Measurements from ENCODE around the gene OXA1L.

- TF ChIP-seq EZH2 (IDR thresholded peaks at IDR 0.05) (no peak), POLR2AphosphoS5 (IDR thresholded peaks at IDR 0.05; ENCODE audit: borderline replicate concordance, low read depth, low read length) (0 out of 2 replicates have a peak, but pooled peaks have one; percentile 1), FOXP2 (optimal IDR thresholded peaks at IDR 0.05; ENCODE audit: control extremely low read depth, extremely low read length, insufficient read depth) (no peak)
Observed at GRCh38 chr14:22773162-22774010, 6.9 kb downstream of the OXA1L start.

Data from SK-N-MC (cell line).